Panc1 (cell line): ENCODE measurements around the gene NCKAP1. TPM values are rescaled to one million over a fixed set of nuclear protein-coding genes. Genes with fewer than 3 reads are reported as not detected.

Experiments used
- ATAC-seq: fragments of 200-7000 bp; cut with Tn5 transposase; 2 replicates; pipeline ENCODE4 v1.9.1; 2020; ENCODE audit warnings: mild to moderate bottlenecking, moderate library complexity
- BruUV-seq: library from RNA; stranded (reverse); fragments of 400-500 nt; replicated peaks from 2 replicates; lab custom pipeline; 2021; lab: Mats Ljungman, UMichigan
- CTCF ChIA-PET: fragments of 300-600 bp; sonication (Branson Sonifier 250); formaldehyde crosslinking; loops from one replicate; lab custom pipeline; 2022; ENCODE audit warnings: antibody characterized with exemption; lab: Charles Lee
- POLR2A ChIA-PET: fragments of 300-600 bp; sonication (Branson Sonifier 250); formaldehyde crosslinking; loops from one replicate; lab custom pipeline; 2022; ENCODE audit warnings: antibody characterized with exemption; lab: Charles Lee
- DNase-seq: peaks from one replicate; pipeline ENCODE4 v3.0.0-alpha.2; 2010; ENCODE audit warnings: low read depth, low spot score
- H3K27ac ChIP-seq: 2 replicates; pipeline ENCODE4 v1.5.1; 2011; ENCODE audit warnings: mild to moderate bottlenecking, low read length, inconsistent platforms
- H3K27me3 ChIP-seq: fragments of 200-500 bp; sonication (Bioruptor generic); 2 replicates; pipeline ENCODE4 v1.6.0; 2014; ENCODE audit warnings: low read length, inconsistent platforms; ENCODE audit not compliant: control insufficient read depth, insufficient read depth
- H3K36me3 ChIP-seq: fragments of 200-500 bp; sonication (Bioruptor generic); 2 replicates; pipeline ENCODE4 v1.5.1; 2014; ENCODE audit warnings: inconsistent platforms, mild to moderate bottlenecking, low read length, moderate library complexity; ENCODE audit not compliant: control insufficient read depth, insufficient read depth
- H3K4me1 ChIP-seq: 2 replicates; pipeline ENCODE4 v1.5.1; 2011; ENCODE audit warnings: inconsistent platforms, mild to moderate bottlenecking, low read length, moderate library complexity; ENCODE audit not compliant: control insufficient read depth, insufficient read depth
- H3K4me3 ChIP-seq, 2 experiments: 2 replicates each; pipeline ENCODE4 v1.5.1; 2011 to 2012; ENCODE audit warnings: low read depth in 2 of 2, low read length in 2 of 2, mild to moderate bottlenecking in 2 of 2, inconsistent platforms in 1 of 2, moderate library complexity in 1 of 2
- H3K9me3 ChIP-seq: fragments of 200-500 bp; sonication (Bioruptor generic); 2 replicates; pipeline ENCODE4 v1.5.1; 2014; ENCODE audit warnings: low read depth, mild to moderate bottlenecking, inconsistent platforms, low read length, moderate library complexity; ENCODE audit not compliant: control insufficient read depth, insufficient read depth
- CTCF ChIP-seq: fragments of 450-650 bp; IDR thresholded peaks from 2 replicates; pipeline ENCODE4 v1.5.1; 2017; ENCODE audit warnings: mild to moderate bottlenecking
- POLR2AphosphoS5 ChIP-seq: IDR thresholded peaks from 2 replicates; pipeline ENCODE4 v1.6.1; 2012; ENCODE audit warnings: mild to moderate bottlenecking, low read depth, low read length, moderate library complexity
- REST ChIP-seq, 2 experiments: IDR thresholded peaks; 2 replicates each; pipeline ENCODE4 v1.6.1; 2011 to 2012; ENCODE audit warnings: low read depth in 2 of 2, control low read depth in 1 of 2, low read length in 1 of 2, mild to moderate bottlenecking in 1 of 2, moderate library complexity in 1 of 2; ENCODE audit not compliant: insufficient read depth in 1 of 2
- SIN3A ChIP-seq: IDR thresholded peaks from 2 replicates; pipeline ENCODE4 v1.6.1; 2012; ENCODE audit warnings: low read depth, mild to moderate bottlenecking, low read length, moderate library complexity, borderline replicate concordance; ENCODE audit not compliant: insufficient read depth
- TCF7L2 ChIP-seq: IDR thresholded peaks from 2 replicates; pipeline ENCODE4 v1.6.1; 2011; ENCODE audit warnings: mild to moderate bottlenecking, low read depth, low read length, inconsistent platforms
- in situ Hi-C: cut with HindIII; loops from 2 replicates; pipeline ENCODE4 v1.10.0; 2016; ENCODE audit warnings: low sequenced_read_pairs, low pct_unique_long_range_greater_than_20kb
- intact Hi-C: fragments of 100-400 bp; cut with micrococcal nuclease; formaldehyde crosslinking; loops from one replicate; pipeline ENCODE4 v1.10.0; 2022; ENCODE audit not compliant: unreplicated experiment
- total RNA-seq: library from RNA; stranded (reverse); gene quantifications from one replicate; pipeline ENCODE4 v1.2.1, GENCODE V29; 2021; ENCODE audit not compliant: unreplicated experiment

Gene NCKAP1
- total RNA-seq, 1 experiment from 2014 or later, result 174 TPM

- ChIA-PET CTCF (no interaction called here), POLR2A (no interaction called here)
- Histone ChIP-seq H3K4me1 (no peaks in the 10 kb centered on the region), H3K36me3 (peaks cover 8% of the 10 kb centered on the region), H3K27ac (no peak overlapping the region), H3K27me3 (no peaks in the 10 kb centered on the region), H3K9me3 (no peaks in the 10 kb centered on the region), H3K4me3 (no peak overlapping the region)
- DNase-seq (no peak), ATAC-seq (no peak)
- no peak for TF ChIP-seq SIN3A
- no peak for TF ChIP-seq TCF7L2
- TF ChIP-seq CTCF, result no peak
- TF ChIP-seq POLR2AphosphoS5, result no peak
- TF ChIP-seq REST (IDR thresholded peaks at IDR 0.05; ENCODE audit: insufficient read depth in 1 of 2, low read depth in 2 of 2, low read length in 1 of 2), result no peak
- BruUV-seq, result no TSS peak
- intact Hi-C loops, result no loop called here
- in situ Hi-C loops, result no loop called here
Measured at GRCh38 chr2:182915369-182916326, 122.6 kb downstream of the NCKAP1 start.

GRCh38 chr2:182914852-182915251 lies 123.4 kb downstream of the NCKAP1 start:
- ATAC-seq, result no peak
- in situ Hi-C loops, result no loop called here
- intact Hi-C loops, result no loop called here
- TF ChIP-seq POLR2AphosphoS5 (no peak), CTCF (no peak), SIN3A (no peak)
- ChIA-PET CTCF (no interaction called here), POLR2A (no interaction called here)
- Histone ChIP-seq H3K36me3 (peaks cover 8% of the 10 kb centered on the region), H3K4me1 (no peaks in the 10 kb centered on the region), H3K27me3 (no peaks in the 10 kb centered on the region), H3K9me3 (no peaks in the 10 kb centered on the region), H3K27ac (no peak overlapping the region), H3K4me3 (no peak overlapping the region)
- no TSS peak for BruUV-seq
- DNase-seq, result no peak
